K562 (cell line): Measurements from ENCODE around the gene RETN. TPM values are rescaled to one million over a fixed set of nuclear protein-coding genes. Genes with fewer than 3 reads are reported as not detected.

Source experiments
- DPF2 ChIP-seq: fragments of 450-650 bp; IDR thresholded peaks from 2 replicates; pipeline ENCODE4 v1.6.1; 2016
- FOS ChIP-seq: IDR thresholded peaks from 3 replicates; pipeline ENCODE4 v1.6.1; 2011; ENCODE audit not compliant: insufficient read length; ENCODE audit errors: extremely low read depth
- NCOA1 ChIP-seq: fragments of 450-650 bp; IDR thresholded peaks from 2 replicates; pipeline ENCODE4 v1.6.1; 2016; ENCODE audit warnings: low read depth
- NFYB ChIP-seq: IDR thresholded peaks from 2 replicates; pipeline ENCODE4 v1.6.1; 2011; ENCODE audit warnings: mild to moderate bottlenecking, moderate library complexity; ENCODE audit not compliant: insufficient read length; ENCODE audit errors: extremely low read depth
- RHOXF2B ChIP-seq: fragments of 250-450 bp; sonication (Bioruptor Pico); conservative IDR thresholded peaks from 2 replicates; pipeline ENCODE4 v1.5.1; 2021
- TEAD4 ChIP-seq, 2 experiments: sonication (generic) in 1 of 2; formaldehyde crosslinking in 1 of 2; IDR thresholded peaks; 2 replicates each; pipeline versions ENCODE4 v1.6.1 to v1.8.0; 2012 to 2022; ENCODE audit warnings: borderline replicate concordance in 1 of 2, inconsistent platforms in 1 of 2, low read length in 1 of 2, mild to moderate bottlenecking in 1 of 2, missing genetic modification reagents in 1 of 2
- ZNF134 ChIP-seq: fragments of 250-450 bp; sonication (Bioruptor Pico); conservative IDR thresholded peaks from 2 replicates; pipeline ENCODE4 v1.4.0; 2020
- ZNF384 ChIP-seq: IDR thresholded peaks from 2 replicates; pipeline ENCODE4 v1.6.1; 2012; ENCODE audit warnings: low read depth, low read length, improper control_type of control experiment
- ZNF79 ChIP-seq: fragments of 250-450 bp; sonication (Bioruptor Pico); IDR thresholded peaks from 2 replicates; pipeline ENCODE4 v1.4.0; 2020; ENCODE audit warnings: low read depth, mild to moderate bottlenecking, moderate library complexity
- polyA plus RNA-seq, 8 experiments: library from polyadenylated mRNA; depleted of rRNA in 4 of 8; stranded (reverse) in 5 of 8; unstranded in 3 of 8; fragments of >200 nt; fragmentation: Nextera tagmentation in 2 of 8; fragmentation: Illumina TruSeq in 1 of 8; extraction: Ambion mirVana in 2 of 8; extraction: Trizol in 1 of 8; gene quantifications; 2 replicates each; pipeline versions ENCODE4 v1.2.1 to v1.2.3, GENCODE V29; 2011 to 2014; ENCODE audit warnings: inconsistent platforms in 1 of 8, missing spikeins in 1 of 8
- total RNA-seq, 7 experiments: library from RNA; depleted of rRNA in 6 of 7; stranded (reverse); fragments of >200 nt in 6 of 7; fragmentation: Illumina TruSeq in 2 of 7; extraction: Trizol in 2 of 7; gene quantifications; 2 replicates each; pipeline versions ENCODE4 v1.2.1 to v1.2.3, GENCODE V29; 2011 to 2021; ENCODE audit warnings: low replicate concordance in 1 of 7
- TF ChIP-seq, protein P1 (sequence below): fragments of 450-650 bp; IDR thresholded peaks from 2 replicates; pipeline ENCODE4 v1.6.1; 2016; ENCODE audit warnings: mild to moderate bottlenecking, moderate library complexity
- TF ChIP-seq, protein P2 (sequence below): fragments of 450-650 bp; formaldehyde crosslinking; IDR thresholded peaks from 2 replicates; pipeline ENCODE4 v1.4.0; 2020; ENCODE audit warnings: mild to moderate bottlenecking, moderate library complexity
- TF ChIP-seq, protein P3 (sequence below): sonication (generic); formaldehyde crosslinking; IDR thresholded peaks from 2 replicates; pipeline ENCODE4 v1.8.0; 2022; ENCODE audit warnings: mild to moderate bottlenecking, low read depth, missing genetic modification reagents

Gene RETN
- total and polyA plus RNA-seq, 9 of the 15 experiments (the other 6 are each of a cell fraction or from before 2014, with no cell fraction given): not detected

DNA sequence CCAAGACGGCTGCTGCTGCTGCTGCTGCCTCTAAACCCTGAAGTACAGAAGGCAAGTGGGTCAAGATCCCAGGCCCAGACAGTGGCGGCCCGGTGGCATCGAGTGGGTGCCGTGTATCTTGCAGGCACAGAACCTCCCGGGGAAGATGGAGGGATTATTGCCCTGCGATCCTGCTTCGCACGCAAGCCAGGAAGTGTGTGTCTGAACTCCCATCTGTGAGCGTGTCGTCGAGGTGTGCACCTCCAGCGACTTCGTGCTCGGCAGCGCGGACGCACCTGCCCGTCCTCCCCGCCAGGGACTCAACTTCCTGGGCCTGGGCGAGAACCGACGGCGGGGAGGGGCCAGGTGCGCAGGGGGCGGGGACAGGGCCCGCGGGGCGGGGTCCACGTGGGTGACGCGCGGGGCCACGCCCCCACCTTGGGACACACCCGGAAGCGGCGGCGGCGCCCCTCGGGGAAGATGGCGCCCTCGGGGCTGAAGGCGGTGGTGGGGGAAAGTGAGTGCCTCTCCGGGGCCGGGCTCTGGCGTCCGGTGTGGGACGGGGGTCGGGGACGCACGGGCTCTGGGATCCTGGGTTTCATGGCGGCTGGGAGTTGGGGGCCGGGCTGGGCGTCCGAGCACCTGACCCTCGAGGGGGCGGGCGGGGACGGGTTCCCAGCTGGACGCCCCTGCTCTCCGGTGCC, 32.0 kb upstream of the RETN start, which contains the start of gene STXBP2 (continued):
- TF ChIP-seq, protein P1, sequence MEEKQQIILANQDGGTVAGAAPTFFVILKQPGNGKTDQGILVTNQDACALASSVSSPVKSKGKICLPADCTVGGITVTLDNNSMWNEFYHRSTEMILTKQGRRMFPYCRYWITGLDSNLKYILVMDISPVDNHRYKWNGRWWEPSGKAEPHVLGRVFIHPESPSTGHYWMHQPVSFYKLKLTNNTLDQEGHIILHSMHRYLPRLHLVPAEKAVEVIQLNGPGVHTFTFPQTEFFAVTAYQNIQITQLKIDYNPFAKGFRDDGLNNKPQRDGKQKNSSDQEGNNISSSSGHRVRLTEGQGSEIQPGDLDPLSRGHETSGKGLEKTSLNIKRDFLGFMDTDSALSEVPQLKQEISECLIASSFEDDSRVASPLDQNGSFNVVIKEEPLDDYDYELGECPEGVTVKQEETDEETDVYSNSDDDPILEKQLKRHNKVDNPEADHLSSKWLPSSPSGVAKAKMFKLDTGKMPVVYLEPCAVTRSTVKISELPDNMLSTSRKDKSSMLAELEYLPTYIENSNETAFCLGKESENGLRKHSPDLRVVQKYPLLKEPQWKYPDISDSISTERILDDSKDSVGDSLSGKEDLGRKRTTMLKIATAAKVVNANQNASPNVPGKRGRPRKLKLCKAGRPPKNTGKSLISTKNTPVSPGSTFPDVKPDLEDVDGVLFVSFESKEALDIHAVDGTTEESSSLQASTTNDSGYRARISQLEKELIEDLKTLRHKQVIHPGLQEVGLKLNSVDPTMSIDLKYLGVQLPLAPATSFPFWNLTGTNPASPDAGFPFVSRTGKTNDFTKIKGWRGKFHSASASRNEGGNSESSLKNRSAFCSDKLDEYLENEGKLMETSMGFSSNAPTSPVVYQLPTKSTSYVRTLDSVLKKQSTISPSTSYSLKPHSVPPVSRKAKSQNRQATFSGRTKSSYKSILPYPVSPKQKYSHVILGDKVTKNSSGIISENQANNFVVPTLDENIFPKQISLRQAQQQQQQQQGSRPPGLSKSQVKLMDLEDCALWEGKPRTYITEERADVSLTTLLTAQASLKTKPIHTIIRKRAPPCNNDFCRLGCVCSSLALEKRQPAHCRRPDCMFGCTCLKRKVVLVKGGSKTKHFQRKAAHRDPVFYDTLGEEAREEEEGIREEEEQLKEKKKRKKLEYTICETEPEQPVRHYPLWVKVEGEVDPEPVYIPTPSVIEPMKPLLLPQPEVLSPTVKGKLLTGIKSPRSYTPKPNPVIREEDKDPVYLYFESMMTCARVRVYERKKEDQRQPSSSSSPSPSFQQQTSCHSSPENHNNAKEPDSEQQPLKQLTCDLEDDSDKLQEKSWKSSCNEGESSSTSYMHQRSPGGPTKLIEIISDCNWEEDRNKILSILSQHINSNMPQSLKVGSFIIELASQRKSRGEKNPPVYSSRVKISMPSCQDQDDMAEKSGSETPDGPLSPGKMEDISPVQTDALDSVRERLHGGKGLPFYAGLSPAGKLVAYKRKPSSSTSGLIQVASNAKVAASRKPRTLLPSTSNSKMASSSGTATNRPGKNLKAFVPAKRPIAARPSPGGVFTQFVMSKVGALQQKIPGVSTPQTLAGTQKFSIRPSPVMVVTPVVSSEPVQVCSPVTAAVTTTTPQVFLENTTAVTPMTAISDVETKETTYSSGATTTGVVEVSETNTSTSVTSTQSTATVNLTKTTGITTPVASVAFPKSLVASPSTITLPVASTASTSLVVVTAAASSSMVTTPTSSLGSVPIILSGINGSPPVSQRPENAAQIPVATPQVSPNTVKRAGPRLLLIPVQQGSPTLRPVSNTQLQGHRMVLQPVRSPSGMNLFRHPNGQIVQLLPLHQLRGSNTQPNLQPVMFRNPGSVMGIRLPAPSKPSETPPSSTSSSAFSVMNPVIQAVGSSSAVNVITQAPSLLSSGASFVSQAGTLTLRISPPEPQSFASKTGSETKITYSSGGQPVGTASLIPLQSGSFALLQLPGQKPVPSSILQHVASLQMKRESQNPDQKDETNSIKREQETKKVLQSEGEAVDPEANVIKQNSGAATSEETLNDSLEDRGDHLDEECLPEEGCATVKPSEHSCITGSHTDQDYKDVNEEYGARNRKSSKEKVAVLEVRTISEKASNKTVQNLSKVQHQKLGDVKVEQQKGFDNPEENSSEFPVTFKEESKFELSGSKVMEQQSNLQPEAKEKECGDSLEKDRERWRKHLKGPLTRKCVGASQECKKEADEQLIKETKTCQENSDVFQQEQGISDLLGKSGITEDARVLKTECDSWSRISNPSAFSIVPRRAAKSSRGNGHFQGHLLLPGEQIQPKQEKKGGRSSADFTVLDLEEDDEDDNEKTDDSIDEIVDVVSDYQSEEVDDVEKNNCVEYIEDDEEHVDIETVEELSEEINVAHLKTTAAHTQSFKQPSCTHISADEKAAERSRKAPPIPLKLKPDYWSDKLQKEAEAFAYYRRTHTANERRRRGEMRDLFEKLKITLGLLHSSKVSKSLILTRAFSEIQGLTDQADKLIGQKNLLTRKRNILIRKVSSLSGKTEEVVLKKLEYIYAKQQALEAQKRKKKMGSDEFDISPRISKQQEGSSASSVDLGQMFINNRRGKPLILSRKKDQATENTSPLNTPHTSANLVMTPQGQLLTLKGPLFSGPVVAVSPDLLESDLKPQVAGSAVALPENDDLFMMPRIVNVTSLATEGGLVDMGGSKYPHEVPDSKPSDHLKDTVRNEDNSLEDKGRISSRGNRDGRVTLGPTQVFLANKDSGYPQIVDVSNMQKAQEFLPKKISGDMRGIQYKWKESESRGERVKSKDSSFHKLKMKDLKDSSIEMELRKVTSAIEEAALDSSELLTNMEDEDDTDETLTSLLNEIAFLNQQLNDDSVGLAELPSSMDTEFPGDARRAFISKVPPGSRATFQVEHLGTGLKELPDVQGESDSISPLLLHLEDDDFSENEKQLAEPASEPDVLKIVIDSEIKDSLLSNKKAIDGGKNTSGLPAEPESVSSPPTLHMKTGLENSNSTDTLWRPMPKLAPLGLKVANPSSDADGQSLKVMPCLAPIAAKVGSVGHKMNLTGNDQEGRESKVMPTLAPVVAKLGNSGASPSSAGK: peak; percentile 98
- no peak for TF ChIP-seq DPF2
- TF ChIP-seq FOS: no peak
- no peak for TF ChIP-seq TEAD4 (IDR thresholded peaks at IDR 0.05; ENCODE audit: low read length)
- no peak for TF ChIP-seq TEAD4 (CRISPR knock-in tag; IDR thresholded peaks at IDR 0.05; ENCODE audit: borderline replicate concordance)
- TF ChIP-seq, protein P2, sequence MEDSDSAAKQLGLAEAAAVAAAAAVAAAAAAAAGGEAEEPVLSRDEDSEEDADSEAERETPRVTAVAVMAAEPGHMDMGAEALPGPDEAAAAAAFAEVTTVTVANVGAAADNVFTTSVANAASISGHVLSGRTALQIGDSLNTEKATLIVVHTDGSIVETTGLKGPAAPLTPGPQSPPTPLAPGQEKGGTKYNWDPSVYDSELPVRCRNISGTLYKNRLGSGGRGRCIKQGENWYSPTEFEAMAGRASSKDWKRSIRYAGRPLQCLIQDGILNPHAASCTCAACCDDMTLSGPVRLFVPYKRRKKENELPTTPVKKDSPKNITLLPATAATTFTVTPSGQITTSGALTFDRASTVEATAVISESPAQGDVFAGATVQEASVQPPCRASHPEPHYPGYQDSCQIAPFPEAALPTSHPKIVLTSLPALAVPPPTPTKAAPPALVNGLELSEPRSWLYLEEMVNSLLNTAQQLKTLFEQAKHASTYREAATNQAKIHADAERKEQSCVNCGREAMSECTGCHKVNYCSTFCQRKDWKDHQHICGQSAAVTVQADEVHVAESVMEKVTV: no peak
- TF ChIP-seq ZNF134 (CRISPR knock-in tag): no peak
- TF ChIP-seq, protein P3, sequence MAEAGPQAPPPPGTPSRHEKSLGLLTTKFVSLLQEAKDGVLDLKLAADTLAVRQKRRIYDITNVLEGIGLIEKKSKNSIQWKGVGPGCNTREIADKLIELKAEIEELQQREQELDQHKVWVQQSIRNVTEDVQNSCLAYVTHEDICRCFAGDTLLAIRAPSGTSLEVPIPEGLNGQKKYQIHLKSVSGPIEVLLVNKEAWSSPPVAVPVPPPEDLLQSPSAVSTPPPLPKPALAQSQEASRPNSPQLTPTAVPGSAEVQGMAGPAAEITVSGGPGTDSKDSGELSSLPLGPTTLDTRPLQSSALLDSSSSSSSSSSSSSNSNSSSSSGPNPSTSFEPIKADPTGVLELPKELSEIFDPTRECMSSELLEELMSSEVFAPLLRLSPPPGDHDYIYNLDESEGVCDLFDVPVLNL (CRISPR knock-in tag): no peak
- TF ChIP-seq RHOXF2B (CRISPR knock-in tag): no peak
- no peak for TF ChIP-seq ZNF384
- TF ChIP-seq NCOA1: no peak
- no peak for TF ChIP-seq NFYB
- TF ChIP-seq ZNF79 (CRISPR knock-in tag): no peak
